ENCODE results near the gene COL11A2.

COL11A2 gene

GRCh38 chr6:33206864-33207551 lies 14.7 kb upstream of the COL11A2 start:
- DNase-seq = no peak

- DNase-seq = no peak
These were observed 14.0 kb upstream of the COL11A2 start for GRCh38 chr6:33206027-33206863.

GRCh38 chr6:33205191-33206026 lies 13.1 kb upstream of the COL11A2 start:
- DNase-seq = no peak

- DNase-seq = peak; percentile 84
These were observed 12.3 kb upstream of the COL11A2 start, which contains the start of gene HSD17B8 for GRCh38 chr6:33204415-33205190. Gene HSD17B8 (plus strand): TSS chr6:33204655. CDS start chr6:33204669, 14 bp downstream.

- DNase-seq = no peak
These were observed 11.8 kb upstream of the COL11A2 start for GRCh38 chr6:33204165-33204414.

- peak; percentile 16 for DNase-seq
These were observed 11.3 kb upstream of the COL11A2 start for GRCh38 chr6:33203443-33204164.

GRCh38 chr6:33202799-33203198 lies 10.5 kb upstream of the COL11A2 start:
- no peak for DNase-seq

- no peak for DNase-seq
These were observed 9.7 kb upstream of the COL11A2 start for GRCh38 chr6:33201935-33202334.

- DNase-seq = no peak
These were observed 8.9 kb upstream of the COL11A2 start for GRCh38 chr6:33201147-33201545.

- DNase-seq = peak; percentile 97
These were observed 8.2 kb upstream of the COL11A2 start, which contains the start of the genes RXRB and SLC39A7 for GRCh38 chr6:33200219-33201146. Gene RXRB (minus strand): TSS chr6:33200665. CDS start chr6:33200476, 189 bp downstream. Gene SLC39A7 (plus strand): TSS chr6:33200867. CDS start chr6:33201246, 379 bp downstream.

- DNase-seq = no peak
These were observed 7.5 kb upstream of the COL11A2 start for GRCh38 chr6:33199687-33200218.

GRCh38 chr6:33198853-33199436 lies 6.7 kb upstream of the COL11A2 start:
- DNase-seq = no peak

- DNase-seq = no peak
These were observed 6.0 kb upstream of the COL11A2 start for GRCh38 chr6:33198159-33198852.

GRCh38 chr6:33197431-33198048 lies 5.3 kb upstream of the COL11A2 start:
- DNase-seq = no peak

GRCh38 chr6:33195304-33196165 lies 3.3 kb upstream of the COL11A2 start:
- DNase-seq = no peak

- no peak for DNase-seq
These were observed 2.2 kb upstream of the COL11A2 start for GRCh38 chr6:33194431-33194979.

GRCh38 chr6:33193619-33194018 lies 1.4 kb upstream of the COL11A2 start:
- no peak for DNase-seq

Measured in right kidney (tissue), 1 donor.